Upper lobe of left lung (tissue), 6 donors: ENCODE data around the gene CYFIP1. TPM values are rescaled to one million over a fixed set of nuclear protein-coding genes. Genes with fewer than 3 reads are reported as not detected.

Experiments
- ATAC-seq, 2 donors: fragments of 200-7000 bp; cut with Tn5 transposase; one replicate each; pipeline ENCODE4 v1.9.1; 2022; ENCODE audit warnings: mild to moderate bottlenecking in 2 of 2, moderate library complexity in 2 of 2; ENCODE audit not compliant: low FRiP score in 2 of 2
- DNase-seq, 2 donors: peaks; one replicate each; pipeline ENCODE4 v3.0.0-alpha.2; 2019 to 2020
- H3K27ac ChIP-seq, 4 donors: fragments of 200-600 bp; sonication (generic); one replicate each; pipeline ENCODE4 v1.5.1; 2016 to 2019
- H3K27me3 ChIP-seq, 4 donors: fragments of 200-600 bp; sonication (generic); one replicate each; pipeline ENCODE4 v1.5.1; 2017 to 2019
- H3K36me3 ChIP-seq, 4 donors: fragments of 200-600 bp; sonication (generic); one replicate each; pipeline ENCODE4 v1.5.1; 2016 to 2019
- H3K4me1 ChIP-seq, 4 donors: fragments of 200-600 bp; sonication (generic); one replicate each; pipeline ENCODE4 v1.5.1; 2018 to 2019
- H3K4me3 ChIP-seq, 4 donors: fragments of 200-600 bp; sonication (generic); one replicate each; pipeline ENCODE4 v1.5.1; 2017 to 2019; ENCODE audit warnings: mild to moderate bottlenecking in 2 of 4, moderate library complexity in 1 of 4
- H3K9me3 ChIP-seq, 4 donors: fragments of 200-600 bp; sonication (generic); one replicate each; pipeline ENCODE4 v1.5.1; 2018 to 2019
- CTCF ChIP-seq, 6 experiments: fragments of 450-650 bp in 4 of 6; fragments of 200-600 bp in 2 of 6; sonication (generic) in 2 of 6; IDR thresholded peaks; one replicate each; pipeline ENCODE4 v1.5.1; 2016 to 2019; ENCODE audit warnings: antibody characterized with exemption in 6 of 6
- EP300 ChIP-seq, 4 donors: sonication (generic); formaldehyde crosslinking; IDR thresholded peaks; one replicate each; pipeline ENCODE4 v1.5.1; 2017; ENCODE audit warnings: antibody characterized with exemption in 4 of 4, control low read depth in 2 of 4
- POLR2A ChIP-seq, 4 donors: fragments of 450-650 bp; IDR thresholded peaks; one replicate each; pipeline ENCODE4 v1.5.1; 2016 to 2017; ENCODE audit warnings: antibody characterized with exemption in 4 of 4, mild to moderate bottlenecking in 2 of 4
- POLR2AphosphoS5 ChIP-seq, 2 donors: sonication (generic); formaldehyde crosslinking; IDR thresholded peaks; one replicate each; pipeline ENCODE4 v1.5.1; 2017; ENCODE audit warnings: antibody characterized with exemption in 2 of 2
- WGBS, 2 donors: methylation state at CpG; one replicate each; pipeline ENCODE4 v1.1.5; 2017 to 2018; 5-methylcytosine and 5-hydroxymethylcytosine counted together
- total RNA-seq, 6 donors: library from RNA; depleted of rRNA in 4 of 6; stranded (reverse); fragments of >200 nt in 4 of 6; gene quantifications; one replicate each; pipeline versions ENCODE4 v1.1.0 to v1.2.1, GENCODE V29; 2016 to 2021
- donor health status: DM: no; HTN: no; CAD: no; lungs with moderate emphysema.
- donor health status: DM: no; HTN: yes; CAD: no; lungs with severe emphysema.

Gene CYFIP1
- total RNA-seq, 6 donors from 2014 or later = 100 to 171 (median 136) TPM

GRCh38 chr15:22871481-22872086 lies 108.6 kb downstream of the CYFIP1 start:
- 94 to 97% methylated on average over 6 of the region's 6 CpGs for WGBS, 2 donors
- no peaks in the 10 kb centered on the region for H3K9me3 ChIP-seq
- DNase-seq (no peak), ATAC-seq (peak in 1 of 2 donors; percentile 23)
- TF ChIP-seq POLR2AphosphoS5 (IDR thresholded peaks at IDR 0.05) (no peak), EP300 (IDR thresholded peaks at IDR 0.05) (no peak), CTCF (IDR thresholded peaks at IDR 0.05) (no peak), POLR2A (IDR thresholded peaks at IDR 0.05) (no peak)
- no peak overlapping the region for H3K27ac ChIP-seq
- H3K4me1 ChIP-seq = no peaks in the 10 kb centered on the region
- no peaks in the 10 kb centered on the region for H3K27me3 ChIP-seq
- no peak overlapping the region for H3K4me3 ChIP-seq
- peaks cover 14 to 98% (median 81%) of the 10 kb centered on the region in 4 donors for H3K36me3 ChIP-seq

- 96% methylated on average over 11 of the region's 11 CpGs for WGBS, 2 donors
Observed at GRCh38 chr15:22870865-22871264, 109.3 kb downstream of the CYFIP1 start.

GRCh38 chr15:22869856-22870255 lies 110.3 kb downstream of the CYFIP1 start:
- H3K36me3 ChIP-seq = peaks cover 17 to 98% (median 77%) of the 10 kb centered on the region in 4 donors
- WGBS, 2 donors = 97 to 99% methylated on average over 12 of the region's 12 CpGs

More at GRCh38 chr15:22870865-22871264, 109.3 kb downstream of the CYFIP1 start:
- H3K27ac ChIP-seq = no peak overlapping the region
- DNase-seq (no peak), ATAC-seq (no peak)
- no peaks in the 10 kb centered on the region for H3K4me1 ChIP-seq
- TF ChIP-seq CTCF (IDR thresholded peaks at IDR 0.05) = no peak
- no peak for TF ChIP-seq POLR2AphosphoS5 (IDR thresholded peaks at IDR 0.05)
- TF ChIP-seq POLR2A (IDR thresholded peaks at IDR 0.05) = no peak
- H3K9me3 ChIP-seq = no peaks in the 10 kb centered on the region
- no peak overlapping the region for H3K4me3 ChIP-seq
- no peaks in the 10 kb centered on the region for H3K27me3 ChIP-seq
- H3K36me3 ChIP-seq = peaks cover 19 to 98% (median 81%) of the 10 kb centered on the region in 4 donors

GRCh38 chr15:22868928-22869327 lies 111.2 kb downstream of the CYFIP1 start:
- no peaks in the 10 kb centered on the region for H3K27me3 ChIP-seq
- H3K4me3 ChIP-seq = no peak overlapping the region
- 92 to 97% methylated on average over 9 of the region's 9 CpGs for WGBS, 2 donors
- DNase-seq (no peak), ATAC-seq (no peak)
- H3K4me1 ChIP-seq = no peaks in the 10 kb centered on the region
- H3K27ac ChIP-seq = no peak overlapping the region
- peaks cover 11 to 99% (median 74%) of the 10 kb centered on the region in 4 donors for H3K36me3 ChIP-seq
- no peaks in the 10 kb centered on the region for H3K9me3 ChIP-seq
- no peak for TF ChIP-seq POLR2AphosphoS5 (IDR thresholded peaks at IDR 0.05)

More at GRCh38 chr15:22869856-22870255, 110.3 kb downstream of the CYFIP1 start:
- H3K27ac ChIP-seq = no peak overlapping the region
- no peaks in the 10 kb centered on the region for H3K4me1 ChIP-seq
- DNase-seq = no peak
- H3K4me3 ChIP-seq = no peak overlapping the region
- H3K9me3 ChIP-seq = no peaks in the 10 kb centered on the region
- ATAC-seq = no peak
- H3K27me3 ChIP-seq = no peaks in the 10 kb centered on the region
- no peak for TF ChIP-seq POLR2A (IDR thresholded peaks at IDR 0.05)
- TF ChIP-seq CTCF (IDR thresholded peaks at IDR 0.05) = no peak
- TF ChIP-seq EP300 (IDR thresholded peaks at IDR 0.05) = no peak
- no peak for TF ChIP-seq POLR2AphosphoS5 (IDR thresholded peaks at IDR 0.05)

- no peak overlapping the region for H3K27ac ChIP-seq
- no peak overlapping the region for H3K4me3 ChIP-seq
- TF ChIP-seq POLR2A (IDR thresholded peaks at IDR 0.05) = no peak
- no peaks in the 10 kb centered on the region for H3K4me1 ChIP-seq
- ATAC-seq (no peak), DNase-seq (no peak)
- peaks cover 10 to 96% (median 71%) of the 10 kb centered on the region in 4 donors for H3K36me3 ChIP-seq
- WGBS, 2 donors = 83 to 93% methylated on average over 4 of the region's 4 CpGs
- H3K27me3 ChIP-seq = no peaks in the 10 kb centered on the region
- no peaks in the 10 kb centered on the region for H3K9me3 ChIP-seq
Observed at GRCh38 chr15:22868495-22868894, 111.7 kb downstream of the CYFIP1 start.

GRCh38 chr15:22867886-22868285 lies 112.3 kb downstream of the CYFIP1 start:
- WGBS, 2 donors = 90 to 98% methylated on average over 6 of the region's 6 CpGs
- H3K4me1 ChIP-seq = no peaks in the 10 kb centered on the region
- ATAC-seq (no peak), DNase-seq (no peak)
- no peaks in the 10 kb centered on the region for H3K27me3 ChIP-seq
- no peak overlapping the region for H3K4me3 ChIP-seq
- H3K27ac ChIP-seq = no peak overlapping the region
- H3K9me3 ChIP-seq = no peaks in the 10 kb centered on the region
- peaks cover 10 to 96% (median 68%) of the 10 kb centered on the region in 4 donors for H3K36me3 ChIP-seq
- TF ChIP-seq POLR2AphosphoS5 (IDR thresholded peaks at IDR 0.05) (no peak), CTCF (IDR thresholded peaks at IDR 0.05) (no peak), EP300 (IDR thresholded peaks at IDR 0.05) (no peak)
